IMR-90 (cell line): Measurements from ENCODE around the gene DMXL1. TPM values are rescaled to one million over a fixed set of nuclear protein-coding genes. Genes with fewer than 3 reads are reported as not detected.

Experiments used
- ATAC-seq: fragments of 200-7000 bp; cut with Tn5 transposase; 2 replicates; pipeline ENCODE4 v1.9.1; 2020; ENCODE audit warnings: low read depth, mild to moderate bottlenecking, moderate library complexity
- BruUV-seq: library from RNA; stranded (reverse); fragments of 400-500 nt; replicated peaks from 2 replicates; lab custom pipeline; 2021; lab: Mats Ljungman, UMichigan
- CTCF ChIA-PET: fragments of 300-600 bp; formaldehyde crosslinking; extraction: SDS; loops from one replicate; lab custom pipeline; 2021; ENCODE audit warnings: antibody characterized with exemption; lab: Yijun Ruan, JAX
- POLR2A ChIA-PET: fragments of 300-600 bp; sonication (Branson Sonifier 250); formaldehyde crosslinking; loops from one replicate; lab custom pipeline; 2022; ENCODE audit warnings: antibody characterized with exemption; ENCODE audit not compliant: unreplicated experiment; lab: Charles Lee
- DNase-seq: peaks from one replicate; pipeline ENCODE4 v3.0.0; 2013
- H2AFZ ChIP-seq: replicated peaks from 2 replicates; pipeline ENCODE3; 2013; ENCODE audit warnings: low read length, mild to moderate bottlenecking; ENCODE audit not compliant: poor library complexity
- H2AK5ac ChIP-seq: 2 replicates; pipeline ENCODE4 v1.6.1; 2013; ENCODE audit warnings: low read depth, low read length, inconsistent platforms
- H2AK9ac ChIP-seq: replicated peaks from 2 replicates; pipeline ENCODE3; 2013; ENCODE audit warnings: mild to moderate bottlenecking, low read depth, low read length, moderate library complexity; ENCODE audit not compliant: poor library complexity
- H2BK120ac ChIP-seq: 2 replicates; pipeline ENCODE4 v1.6.1; 2013; ENCODE audit warnings: low read depth, low read length, inconsistent platforms
- H2BK15ac ChIP-seq: 3 replicates; pipeline ENCODE4 v1.6.1; 2013; ENCODE audit warnings: low read depth, low read length, inconsistent platforms
- H2BK20ac ChIP-seq: 2 replicates; pipeline ENCODE4 v1.6.1; 2013; ENCODE audit warnings: low read depth, mild to moderate bottlenecking, inconsistent platforms, low read length, moderate library complexity
- H2BK5ac ChIP-seq: 2 replicates; pipeline ENCODE4 v1.6.1; 2013; ENCODE audit warnings: mild to moderate bottlenecking, low read depth, low read length, inconsistent platforms; ENCODE audit not compliant: poor library complexity, severe bottlenecking
- H3K14ac ChIP-seq: replicated peaks from 2 replicates; pipeline ENCODE4 v1.6.1; 2013; ENCODE audit warnings: low read depth, low read length, inconsistent platforms
- H3K18ac ChIP-seq: 2 replicates; pipeline ENCODE4 v1.6.1; 2013; ENCODE audit warnings: low read depth, low read length, control low read depth
- H3K23ac ChIP-seq: 2 replicates; pipeline ENCODE4 v1.6.1; 2013; ENCODE audit warnings: low read depth, low read length, inconsistent platforms
- H3K27ac ChIP-seq: 2 replicates; pipeline ENCODE4 v1.5.1; 2013; ENCODE audit warnings: mild to moderate bottlenecking, control low read depth, low read length; ENCODE audit not compliant: insufficient read depth
- H3K27me3 ChIP-seq: 2 replicates; pipeline ENCODE4 v1.6.1; 2013; ENCODE audit warnings: low read length; ENCODE audit not compliant: control insufficient read depth, insufficient read depth
- H3K36me3 ChIP-seq: 2 replicates; pipeline ENCODE4 v1.6.1; 2013; ENCODE audit warnings: low read length, mixed read lengths; ENCODE audit not compliant: control insufficient read depth, insufficient read depth
- H3K4ac ChIP-seq: 2 replicates; pipeline ENCODE4 v1.6.1; 2013; ENCODE audit warnings: low read depth, low read length, inconsistent platforms
- H3K4me1 ChIP-seq: 2 replicates; pipeline ENCODE4 v1.6.1; 2013; ENCODE audit warnings: low read length, mixed read lengths; ENCODE audit not compliant: control insufficient read depth, insufficient read depth
- H3K4me2 ChIP-seq: 2 replicates; pipeline ENCODE4 v1.6.1; 2013; ENCODE audit warnings: low read depth, mild to moderate bottlenecking, control low read depth, low read length, moderate library complexity
- H3K4me3 ChIP-seq: 2 replicates; pipeline ENCODE4 v1.5.1; 2013; ENCODE audit warnings: low read depth, mild to moderate bottlenecking, control low read depth, low read length, moderate library complexity; ENCODE audit not compliant: insufficient read depth
- H3K56ac ChIP-seq: 2 replicates; pipeline ENCODE4 v1.6.1; 2013; ENCODE audit warnings: low read length, inconsistent platforms; ENCODE audit not compliant: insufficient read depth; ENCODE audit errors: extremely low read depth
- H3K79me1 ChIP-seq, 2 experiments: 2 replicates each; pipeline ENCODE4 v1.6.1; 2013; ENCODE audit warnings: low read length in 2 of 2, inconsistent platforms in 1 of 2, low read depth in 1 of 2
- H3K9ac ChIP-seq: 2 replicates; pipeline ENCODE4 v1.6.1; 2013; ENCODE audit warnings: low read depth, low read length, control low read depth
- H3K9me1 ChIP-seq: 2 replicates; pipeline ENCODE4 v1.6.1; 2013; ENCODE audit warnings: low read length, inconsistent platforms; ENCODE audit not compliant: insufficient read depth
- H3K9me3 ChIP-seq: 2 replicates; pipeline ENCODE4 v1.6.1; 2013; ENCODE audit warnings: low read length; ENCODE audit not compliant: control insufficient read depth, insufficient read depth
- H4K20me1 ChIP-seq: 2 replicates; pipeline ENCODE4 v1.6.1; 2013; ENCODE audit warnings: low read length, inconsistent platforms; ENCODE audit not compliant: insufficient read depth
- H4K5ac ChIP-seq: 2 replicates; pipeline ENCODE4 v1.6.1; 2013; ENCODE audit warnings: mild to moderate bottlenecking, low read depth, low read length, control low read depth
- H4K8ac ChIP-seq, 2 experiments: 2 replicates each; pipeline ENCODE4 v1.6.1; 2013; ENCODE audit warnings: low read depth in 2 of 2, low read length in 2 of 2, control low read depth in 1 of 2, inconsistent platforms in 1 of 2
- H4K91ac ChIP-seq: 2 replicates; pipeline ENCODE4 v1.6.1; 2013; ENCODE audit warnings: low read depth, low read length, inconsistent platforms; ENCODE audit not compliant: insufficient read depth
- BHLHE40 ChIP-seq: fragments of 150-350 bp; IDR thresholded peaks from 2 replicates; pipeline ENCODE4 v1.6.1; 2016; ENCODE audit warnings: mild to moderate bottlenecking, low read depth, low read length
- CEBPB ChIP-seq: IDR thresholded peaks from 2 replicates; pipeline ENCODE4 v1.6.1; 2012; ENCODE audit warnings: low read depth, low read length, improper control_type of control experiment
- FOS ChIP-seq: fragments of 150-350 bp; IDR thresholded peaks from 2 replicates; pipeline ENCODE4 v1.6.1; 2016; ENCODE audit warnings: low read depth, low read length
- MAFK ChIP-seq: IDR thresholded peaks from 2 replicates; pipeline ENCODE4 v1.6.1; 2012; ENCODE audit warnings: low read depth, low read length, improper control_type of control experiment
- NFE2L2 ChIP-seq: fragments of 150-350 bp; IDR thresholded peaks from 2 replicates; pipeline ENCODE4 v1.6.1; 2016; ENCODE audit warnings: low read depth, mild to moderate bottlenecking, low read length
- USF2 ChIP-seq: fragments of 150-350 bp; IDR thresholded peaks from 2 replicates; pipeline ENCODE4 v1.6.1; 2017; ENCODE audit warnings: mild to moderate bottlenecking, antibody characterized with exemption, low read length, low read depth
- WGBS, 2 experiments: methylation state at CpG; one replicate each; pipeline versions ENCODE4 v1.1.5 to v1.1.7; 2013; ENCODE audit warnings: missing lambda C conversion rate in 2 of 2; ENCODE audit not compliant: insufficient read length in 1 of 2; ENCODE audit errors: extremely low coverage in 2 of 2; 5-methylcytosine and 5-hydroxymethylcytosine counted together
- dilution Hi-C: fragments of 300-500 bp; cut with HindIII; formaldehyde crosslinking; loops from one replicate; pipeline ENCODE4 v1.14.3; 2018; ENCODE audit warnings: low sequenced_read_pairs; ENCODE audit not compliant: unreplicated experiment
- in situ Hi-C: fragments of 300-500 bp; cut with MboI; formaldehyde crosslinking; loops from 3 replicates; pipeline ENCODE4 v1.14.3; 2019; ENCODE audit warnings: low sequenced_read_pairs, inconsistent platforms, mixed read lengths
- intact Hi-C: fragments of 100-400 bp; cut with micrococcal nuclease; formaldehyde crosslinking; loops from 2 replicates; pipeline ENCODE4 v1.10.0; 2022
- polyA plus RNA-seq, 3 experiments: library from polyadenylated mRNA; depleted of rRNA; stranded (reverse); fragments of >200 nt; gene quantifications; 2 replicates each; pipeline ENCODE4 v1.2.3, GENCODE V29; 2012; ENCODE audit warnings: low replicate concordance in 1 of 3
- total RNA-seq: library from RNA; depleted of rRNA; stranded (reverse); fragments of >200 nt; gene quantifications from 2 replicates; pipeline ENCODE4 v1.2.3, GENCODE V29; 2012

Gene DMXL1
- total and polyA plus RNA-seq, 2 of the 4 experiments (the other 2 are of a cell fraction), result 8.1 to 21.5 TPM

GRCh38 chr5:119049824-119050449 is 20.9 kb upstream of the DMXL1 start:
- peak overlapping the region; percentile 61; the same call in 1 of the 2 replicates for H2BK120ac ChIP-seq
- no peaks in the 10 kb centered on the region for H3K27me3 ChIP-seq
- in situ Hi-C loops (no loop called here), intact Hi-C loops (no loop called here), dilution Hi-C loops (no loop called here)
- no peaks in the 10 kb centered on the region for H3K9me1 ChIP-seq
- H2AK5ac ChIP-seq, result no peak overlapping the region
- no peak overlapping the region for H3K56ac ChIP-seq
- 86% methylated on average over 3 of the region's 7 CpGs; no CpG with 5 or more reads in 1 of the 2 experiments for WGBS, 2 experiments
- POLR2A ChIA-PET, result no interaction called here
- H3K23ac ChIP-seq, result no peak overlapping the region
- H2BK15ac ChIP-seq, result no peak overlapping the region
- H4K8ac ChIP-seq, result peak overlapping the region in 1 of 2 experiments; percentile 66; a peak in 2 of 4 replicates
- H3K4me1 ChIP-seq, result peaks cover 2% of the 10 kb centered on the region; the same call in 1 of the 2 replicates
- BruUV-seq, result no TSS peak
- H3K79me1 ChIP-seq, result no peaks in the 10 kb centered on the region
- no peak overlapping the region for H3K14ac ChIP-seq
- TF ChIP-seq FOS, result no peak
- no peak for TF ChIP-seq BHLHE40
- peak; percentile 43; the same call in 1 of the 2 replicates for TF ChIP-seq MAFK
- peak; percentile 33; the same call in 1 of the 2 replicates for TF ChIP-seq USF2
- TF ChIP-seq CEBPB, result peak; percentile 11; the same call in 1 of the 2 replicates
- TF ChIP-seq NFE2L2, result peak; percentile 74
- H3K4me2 ChIP-seq, result no peak overlapping the region
- H3K9me3 ChIP-seq, result no peaks in the 10 kb centered on the region
- no peak overlapping the region for H3K27ac ChIP-seq
- H3K4ac ChIP-seq, result peak overlapping the region; percentile 52; the same call in 1 of the 2 replicates
- H3K18ac ChIP-seq, result peak overlapping the region; percentile 24; the same call in 1 of the 2 replicates
- peak overlapping the region; percentile 68 for H2AFZ ChIP-seq
- ATAC-seq, result peak; percentile 82
- DNase-seq, result peak; percentile 80
- no peak overlapping the region for H3K4me3 ChIP-seq
- no peak overlapping the region for H2BK5ac ChIP-seq
- no peaks in the 10 kb centered on the region for H3K36me3 ChIP-seq
- H2AK9ac ChIP-seq, result no peak overlapping the region
- H2BK20ac ChIP-seq, result peak overlapping the region; percentile 57
- no peaks in the 10 kb centered on the region for H4K20me1 ChIP-seq
- peak overlapping the region; percentile 24 for H4K5ac ChIP-seq
- no peak overlapping the region for H3K9ac ChIP-seq
- H4K91ac ChIP-seq, result peak overlapping the region; percentile 41; the same call in 1 of the 2 replicates
- CTCF ChIA-PET, result no interaction called here
